ENCODE measurements around the gene KCNN1.
"Not testable (repeated sequence)": the region's sequence is repeated elsewhere in the genome, so short reads cannot be mapped to it uniquely, and the experiment has no call there.

The KCNN1 gene

DNA sequence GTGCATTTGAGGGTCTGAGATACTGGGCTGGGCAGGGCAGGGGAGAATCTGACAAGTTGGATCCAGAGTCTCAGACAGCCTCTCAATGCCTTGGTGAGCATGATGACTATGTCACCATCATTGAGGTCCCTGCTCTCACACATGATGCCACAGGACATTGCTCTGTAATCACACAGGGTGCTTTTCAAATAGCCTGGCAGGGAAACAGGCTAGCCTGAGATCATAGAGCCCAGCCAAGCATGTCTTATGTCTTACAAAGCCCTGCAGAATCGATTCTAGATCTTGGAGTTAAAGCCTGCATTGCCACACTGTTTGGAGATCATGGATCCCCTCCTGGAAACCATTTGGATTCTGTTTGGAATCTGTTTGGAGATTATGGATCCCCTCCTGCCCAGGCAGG, 5.3 kb downstream of the KCNN1 start:
- ATAC-seq (replicated peaks) (peak in 1 of 2 donors; percentile 35), DNase-seq (no peak)
- H3K9me3 Mint-ChIP-seq: no peaks in the 10 kb centered on the region
- H3K4me3 Mint-ChIP-seq: no peak overlapping the region
- peaks cover 6 to 19% of the 10 kb centered on the region in 2 donors for H3K27me3 Mint-ChIP-seq
- H3K4me1 Mint-ChIP-seq: peaks cover 2 to 9% of the 10 kb centered on the region in 2 donors
- no peaks in the 10 kb centered on the region for H3K36me3 Mint-ChIP-seq
- no peak overlapping the region for H3K27ac Mint-ChIP-seq

DNA sequence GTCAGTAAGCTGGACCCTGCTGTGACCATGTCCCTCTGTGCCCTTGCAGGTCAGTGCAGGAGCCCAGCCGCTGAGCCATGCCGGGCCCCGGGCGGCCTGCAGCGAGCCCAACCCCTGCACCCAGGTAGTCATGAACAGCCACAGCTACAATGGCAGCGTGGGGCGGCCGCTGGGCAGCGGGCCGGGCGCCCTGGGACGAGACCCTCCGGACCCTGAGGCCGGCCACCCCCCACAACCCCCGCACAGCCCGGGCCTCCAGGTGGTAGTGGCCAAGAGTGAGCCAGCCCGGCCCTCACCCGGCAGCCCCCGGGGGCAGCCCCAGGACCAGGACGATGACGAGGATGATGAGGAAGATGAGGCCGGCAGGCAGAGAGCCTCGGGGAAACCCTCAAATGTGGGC, 6.9 kb downstream of the KCNN1 start:
- H3K27me3 Mint-ChIP-seq: peaks cover 0 to 7% of the 10 kb centered on the region in 2 donors
- no peak overlapping the region for H3K27ac Mint-ChIP-seq
- H3K9me3 Mint-ChIP-seq: no peaks in the 10 kb centered on the region
- no peak overlapping the region for H3K4me3 Mint-ChIP-seq
- ATAC-seq (replicated peaks): no peak
- no peaks in the 10 kb centered on the region for H3K36me3 Mint-ChIP-seq
- H3K4me1 Mint-ChIP-seq: peaks cover 0 to 5% of the 10 kb centered on the region in 2 donors
- no peak for DNase-seq

DNA sequence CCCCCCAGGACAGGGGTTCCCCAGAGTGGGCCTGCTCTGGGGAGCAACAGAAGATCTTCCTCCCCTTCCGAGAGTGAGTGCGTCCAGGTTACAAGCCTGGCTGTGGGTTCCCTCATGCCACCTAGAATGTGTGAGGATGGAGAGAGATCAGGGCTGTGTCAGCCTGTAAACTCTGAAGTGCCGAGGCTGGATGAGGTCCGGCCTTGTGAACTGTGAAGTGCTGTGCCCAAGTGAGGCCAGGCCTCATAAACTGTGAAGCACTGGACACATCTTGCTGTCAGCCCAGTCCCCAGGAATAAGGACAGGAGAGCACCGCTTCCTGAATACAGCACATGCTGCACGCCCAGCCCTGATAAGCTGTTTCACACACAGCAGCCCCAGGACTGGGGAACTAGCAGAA, 7.6 kb downstream of the KCNN1 start:
- no peaks in the 10 kb centered on the region for H3K9me3 Mint-ChIP-seq
- H3K4me1 Mint-ChIP-seq: peaks cover 3 to 8% of the 10 kb centered on the region in 2 donors

DNA sequence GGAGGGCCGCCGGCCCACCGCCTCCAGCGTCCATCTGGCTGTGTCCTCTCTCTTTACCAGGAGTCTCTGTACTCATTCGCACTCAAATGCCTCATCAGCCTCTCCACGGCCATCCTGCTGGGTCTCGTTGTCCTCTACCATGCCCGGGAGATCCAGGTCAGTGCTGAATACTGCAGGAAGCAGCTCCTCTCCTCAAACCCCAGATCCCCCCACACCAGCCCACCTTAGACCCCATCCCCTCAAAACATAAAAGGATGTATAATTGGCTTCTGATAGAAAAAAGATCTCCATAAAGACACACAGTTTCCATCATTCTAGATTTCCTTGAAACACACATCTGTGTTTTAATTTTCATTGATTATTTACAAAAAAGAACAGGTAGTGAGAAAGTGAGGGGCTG, 8.1 kb downstream of the KCNN1 start:
- H3K36me3 Mint-ChIP-seq: no peaks in the 10 kb centered on the region
- peaks cover 5 to 13% of the 10 kb centered on the region in 2 donors for H3K4me1 Mint-ChIP-seq
- no peak overlapping the region for H3K4me3 Mint-ChIP-seq
- DNase-seq: no peak
- no peak for ATAC-seq (replicated peaks)
- H3K9me3 Mint-ChIP-seq: no peaks in the 10 kb centered on the region
- no peak overlapping the region for H3K27ac Mint-ChIP-seq
- peaks cover 0 to under 1% of the 10 kb centered on the region in 2 donors for H3K27me3 Mint-ChIP-seq

More for the DNA sequence above, 7.6 kb downstream of the KCNN1 start:
- H3K36me3 Mint-ChIP-seq: no peaks in the 10 kb centered on the region
- H3K27ac Mint-ChIP-seq: no peak overlapping the region
- ATAC-seq (replicated peaks) (no peak), DNase-seq (no peak)
- H3K4me3 Mint-ChIP-seq: no peak overlapping the region
- H3K27me3 Mint-ChIP-seq: peaks cover 0 to 5% of the 10 kb centered on the region in 2 donors

DNA sequence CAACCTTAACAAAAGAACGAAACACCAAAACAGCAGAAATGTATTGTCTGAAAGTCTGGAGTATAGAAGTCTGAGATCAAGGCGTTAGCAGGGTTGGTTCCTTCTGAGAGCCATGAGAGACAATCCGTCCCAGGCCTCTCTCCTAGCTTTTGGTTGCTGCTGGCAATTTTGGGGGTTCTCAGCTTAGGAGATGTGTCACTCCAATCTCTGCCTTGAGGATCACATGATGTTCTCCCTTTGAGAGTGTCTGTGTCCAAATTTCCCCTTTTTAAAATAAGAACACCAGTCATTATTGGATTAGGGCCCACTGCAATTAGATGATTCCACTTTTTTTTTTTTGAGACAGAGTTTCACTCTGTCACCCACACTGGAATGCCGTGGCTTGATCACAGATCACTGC, 10.1 kb downstream of the KCNN1 start:
- H3K27ac Mint-ChIP-seq: no peak overlapping the region
- no peaks in the 10 kb centered on the region for H3K36me3 Mint-ChIP-seq
- H3K4me1 Mint-ChIP-seq: peaks cover 11 to 28% of the 10 kb centered on the region in 2 donors
- no peaks in the 10 kb centered on the region for H3K27me3 Mint-ChIP-seq
- H3K4me3 Mint-ChIP-seq: no peak overlapping the region
- H3K9me3 Mint-ChIP-seq: no peaks in the 10 kb centered on the region
- peak in 1 of 2 donors; percentile 43 for ATAC-seq (replicated peaks)
- DNase-seq: no peak

DNA sequence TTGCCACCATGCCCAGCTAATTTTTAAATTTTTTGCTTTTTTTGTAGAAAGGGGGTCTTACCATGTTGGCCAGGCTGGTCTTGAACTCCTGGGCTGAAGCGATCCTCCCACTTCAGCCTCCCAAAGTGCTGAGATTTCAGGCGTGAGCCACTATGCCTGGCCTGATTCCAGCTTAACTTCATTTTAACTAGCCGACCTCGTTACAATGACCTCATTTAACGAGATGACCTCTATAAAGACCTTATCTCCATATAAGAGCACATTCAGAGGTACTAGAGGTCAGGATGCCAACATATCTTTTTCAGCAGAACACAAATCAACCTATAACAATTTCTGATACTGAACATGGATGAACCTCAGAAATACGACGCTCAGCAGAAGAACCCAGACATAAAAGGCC, 10.6 kb downstream of the KCNN1 start:
- H3K4me1 Mint-ChIP-seq: peaks cover 12 to 28% of the 10 kb centered on the region in 2 donors
- no peak overlapping the region for H3K27ac Mint-ChIP-seq
- DNase-seq (no peak), ATAC-seq (replicated peaks) (no peak)
- H3K9me3 Mint-ChIP-seq: no peaks in the 10 kb centered on the region
- no peak overlapping the region for H3K4me3 Mint-ChIP-seq
- no peaks in the 10 kb centered on the region for H3K27me3 Mint-ChIP-seq
- H3K36me3 Mint-ChIP-seq: no peaks in the 10 kb centered on the region

DNA sequence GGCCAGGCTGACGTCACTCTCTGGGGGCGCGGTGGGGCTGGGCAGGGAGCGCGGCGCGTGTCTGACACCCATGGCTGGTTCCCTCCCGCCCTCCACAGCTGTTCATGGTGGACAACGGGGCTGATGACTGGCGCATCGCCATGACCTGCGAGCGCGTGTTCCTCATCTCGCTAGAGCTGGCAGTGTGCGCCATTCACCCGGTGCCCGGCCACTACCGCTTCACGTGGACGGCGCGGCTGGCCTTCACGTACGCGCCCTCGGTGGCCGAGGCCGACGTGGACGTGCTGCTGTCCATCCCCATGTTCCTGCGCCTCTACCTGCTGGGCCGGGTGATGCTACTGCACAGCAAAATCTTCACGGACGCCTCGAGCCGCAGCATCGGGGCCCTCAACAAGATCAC, 14.7 kb downstream of the KCNN1 start:
- ATAC-seq (replicated peaks) (no peak), DNase-seq (no peak)
- Mint-ChIP-seq H3K9me3 (no peaks in the 10 kb centered on the region), H3K4me1 (peaks cover 16 to 34% of the 10 kb centered on the region in 2 donors), H3K4me3 (no peak overlapping the region), H3K27ac (peak overlapping the region; percentile 25), H3K36me3 (peaks cover 0 to 4% of the 10 kb centered on the region in 2 donors), H3K27me3 (peaks cover 4 to 7% of the 10 kb centered on the region in 2 donors)

DNA sequence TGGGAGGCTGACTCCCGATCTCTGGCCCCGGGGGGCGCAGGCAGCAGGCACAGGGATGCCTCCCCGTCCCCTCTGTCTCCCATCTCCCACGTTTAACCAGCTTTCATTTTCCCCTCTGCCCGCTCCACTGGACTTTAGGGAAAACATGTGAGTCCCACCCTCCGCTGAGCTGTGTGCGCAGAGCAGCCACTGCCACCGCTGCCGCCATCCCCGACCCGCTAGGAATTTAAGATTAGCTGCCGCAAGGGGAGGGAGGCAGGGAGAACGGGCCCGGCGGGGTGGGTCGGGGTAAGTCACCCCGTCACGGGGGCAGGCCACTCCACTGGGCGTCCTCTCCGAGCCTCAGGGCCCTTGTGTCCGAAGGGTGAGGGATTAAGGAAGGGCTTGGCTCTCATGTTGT, 15.5 kb downstream of the KCNN1 start:
- H3K36me3 Mint-ChIP-seq: peaks cover 0 to 4% of the 10 kb centered on the region in 2 donors
- H3K27ac Mint-ChIP-seq: no peak overlapping the region
- peaks cover 4 to 7% of the 10 kb centered on the region in 2 donors for H3K27me3 Mint-ChIP-seq
- H3K4me3 Mint-ChIP-seq: no peak overlapping the region
- H3K4me1 Mint-ChIP-seq: peaks cover 16 to 28% of the 10 kb centered on the region in 2 donors
- no peak for DNase-seq
- no peak for ATAC-seq (replicated peaks)
- H3K9me3 Mint-ChIP-seq: no peaks in the 10 kb centered on the region

DNA sequence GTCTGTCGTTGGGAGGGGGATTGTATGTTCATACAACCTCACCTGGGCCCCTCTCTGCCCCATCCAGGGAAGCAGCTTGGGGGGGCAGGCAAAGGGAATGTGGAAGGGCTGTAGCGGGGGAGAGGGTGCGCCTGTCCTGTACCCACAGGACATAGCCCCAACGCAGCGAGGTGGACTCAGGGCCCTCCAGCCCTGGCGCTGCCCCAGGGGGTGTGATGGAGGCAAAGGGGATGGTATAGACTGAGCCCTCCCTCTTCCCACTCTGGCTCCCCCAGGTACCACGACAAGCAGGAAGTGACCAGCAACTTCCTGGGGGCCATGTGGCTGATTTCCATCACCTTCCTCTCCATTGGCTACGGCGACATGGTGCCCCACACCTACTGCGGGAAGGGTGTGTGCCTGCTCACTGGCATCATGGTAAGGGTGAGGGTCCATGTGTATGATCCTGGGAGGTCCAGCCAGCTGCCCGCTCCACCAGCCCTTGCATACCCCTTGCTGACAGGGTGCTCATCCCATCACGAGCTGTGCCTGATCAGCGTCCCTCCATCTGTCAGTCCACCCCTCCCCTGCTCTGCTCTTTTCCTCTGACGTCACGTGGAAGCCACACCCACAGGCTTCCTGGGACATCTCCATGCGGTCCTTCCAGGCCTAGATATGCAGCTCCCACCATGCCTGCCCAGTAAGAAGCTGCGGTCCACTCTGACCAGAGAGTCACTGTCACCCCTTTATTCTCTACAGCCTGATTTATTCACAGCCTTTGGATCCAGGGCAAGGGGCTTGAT, 18.3 kb downstream of the KCNN1 start:
- ATAC-seq (replicated peaks): no peak
- Mint-ChIP-seq H3K27ac (no peak overlapping the region), H3K4me1 (peaks cover 10 to 19% of the 10 kb centered on the region in 2 donors), H3K27me3 (peaks cover 4 to 7% of the 10 kb centered on the region in 2 donors), H3K4me3 (no peak overlapping the region), H3K36me3 (peaks cover 0 to 4% of the 10 kb centered on the region in 2 donors), H3K9me3 (no peaks in the 10 kb centered on the region)
- no peak for DNase-seq

DNA sequence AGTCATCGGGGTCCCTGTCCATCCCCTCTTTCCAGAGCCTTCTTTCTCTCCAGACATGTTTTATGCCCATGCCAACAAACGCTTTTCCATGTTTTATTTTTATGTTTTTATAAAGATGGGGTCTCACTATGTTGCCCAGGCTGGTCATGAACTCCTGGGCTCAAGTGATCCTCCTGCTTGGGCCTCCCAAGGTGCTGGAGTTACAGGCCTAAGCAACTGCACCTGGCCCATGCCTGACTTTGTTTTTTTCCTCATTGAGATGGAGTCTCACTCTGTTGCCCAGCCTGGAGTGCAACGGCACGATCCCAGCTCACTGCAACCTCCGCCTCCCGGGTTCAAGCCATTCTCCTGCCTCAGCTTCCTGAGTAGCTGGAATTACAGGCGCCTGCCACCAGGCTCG, 19.7 kb downstream of the KCNN1 start:
- H3K27ac Mint-ChIP-seq; H3K4me3 Mint-ChIP-seq; H3K9me3 Mint-ChIP-seq; DNase-seq; H3K36me3 Mint-ChIP-seq; H3K27me3 Mint-ChIP-seq; H3K4me1 Mint-ChIP-seq; ATAC-seq (replicated peaks): not testable (repeated sequence)

DNA sequence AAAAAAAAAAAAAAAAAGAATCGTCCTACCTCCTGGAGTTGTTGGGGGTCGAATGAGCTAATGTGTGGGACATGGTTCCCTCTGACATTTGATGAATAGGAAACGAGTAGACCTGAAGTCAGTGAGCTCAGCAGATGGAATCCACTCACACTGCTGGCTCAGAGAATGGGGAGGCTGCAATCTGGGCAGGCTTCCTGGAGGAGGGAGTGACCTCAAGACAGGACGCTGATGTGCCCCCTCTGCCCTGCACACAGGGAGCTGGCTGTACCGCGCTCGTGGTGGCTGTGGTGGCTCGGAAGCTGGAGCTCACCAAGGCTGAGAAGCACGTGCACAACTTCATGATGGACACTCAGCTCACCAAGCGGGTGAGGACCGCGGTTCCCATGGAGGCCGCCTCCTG, 21.3 kb downstream of the KCNN1 start:
- no peak for ATAC-seq (replicated peaks)
- Mint-ChIP-seq H3K36me3 (peaks cover 0 to 4% of the 10 kb centered on the region in 2 donors), H3K4me3 (no peak overlapping the region), H3K4me1 (peaks cover 4 to 6% of the 10 kb centered on the region in 2 donors), H3K27ac (no peak overlapping the region), H3K9me3 (no peaks in the 10 kb centered on the region), H3K27me3 (peaks cover 4 to 7% of the 10 kb centered on the region in 2 donors)
- no peak for DNase-seq

DNA sequence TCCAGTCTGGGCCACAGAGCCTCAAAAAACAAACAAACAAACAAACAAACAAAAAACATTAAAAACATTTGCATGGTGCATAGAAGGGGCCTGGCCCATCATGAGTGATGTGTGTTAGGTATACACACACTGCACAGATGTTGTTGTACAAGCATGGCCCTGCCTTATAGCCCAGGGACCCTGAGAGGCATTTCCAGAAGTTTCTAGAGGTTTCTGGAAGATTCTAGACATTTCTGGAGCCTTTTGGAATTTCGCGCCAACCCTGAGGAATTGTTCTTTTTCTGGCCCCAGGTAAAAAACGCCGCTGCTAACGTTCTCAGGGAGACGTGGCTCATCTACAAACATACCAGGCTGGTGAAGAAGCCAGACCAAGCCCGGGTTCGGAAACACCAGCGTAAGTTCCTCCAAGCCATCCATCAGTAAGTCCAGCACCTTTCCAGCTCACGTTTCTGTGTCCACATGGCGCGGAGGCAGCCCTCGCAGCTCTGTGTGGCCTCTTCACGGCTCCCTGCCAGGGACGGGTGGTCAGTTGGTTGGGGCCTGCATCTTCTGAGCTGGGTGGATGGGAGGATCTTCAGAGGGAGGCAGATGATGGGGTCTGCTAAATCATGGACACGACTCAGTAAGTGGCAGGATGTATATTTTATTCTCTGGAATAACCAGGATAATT, 22.7 kb downstream of the KCNN1 start:
- H3K4me1 Mint-ChIP-seq: peaks cover 4 to 6% of the 10 kb centered on the region in 2 donors
- no peak overlapping the region for H3K4me3 Mint-ChIP-seq
- H3K9me3 Mint-ChIP-seq: no peaks in the 10 kb centered on the region
- no peak overlapping the region for H3K27ac Mint-ChIP-seq
- DNase-seq (no peak), ATAC-seq (replicated peaks) (no peak)
- peaks cover 0 to 4% of the 10 kb centered on the region in 2 donors for H3K36me3 Mint-ChIP-seq
- H3K27me3 Mint-ChIP-seq: peaks cover 4 to 7% of the 10 kb centered on the region in 2 donors

DNA sequence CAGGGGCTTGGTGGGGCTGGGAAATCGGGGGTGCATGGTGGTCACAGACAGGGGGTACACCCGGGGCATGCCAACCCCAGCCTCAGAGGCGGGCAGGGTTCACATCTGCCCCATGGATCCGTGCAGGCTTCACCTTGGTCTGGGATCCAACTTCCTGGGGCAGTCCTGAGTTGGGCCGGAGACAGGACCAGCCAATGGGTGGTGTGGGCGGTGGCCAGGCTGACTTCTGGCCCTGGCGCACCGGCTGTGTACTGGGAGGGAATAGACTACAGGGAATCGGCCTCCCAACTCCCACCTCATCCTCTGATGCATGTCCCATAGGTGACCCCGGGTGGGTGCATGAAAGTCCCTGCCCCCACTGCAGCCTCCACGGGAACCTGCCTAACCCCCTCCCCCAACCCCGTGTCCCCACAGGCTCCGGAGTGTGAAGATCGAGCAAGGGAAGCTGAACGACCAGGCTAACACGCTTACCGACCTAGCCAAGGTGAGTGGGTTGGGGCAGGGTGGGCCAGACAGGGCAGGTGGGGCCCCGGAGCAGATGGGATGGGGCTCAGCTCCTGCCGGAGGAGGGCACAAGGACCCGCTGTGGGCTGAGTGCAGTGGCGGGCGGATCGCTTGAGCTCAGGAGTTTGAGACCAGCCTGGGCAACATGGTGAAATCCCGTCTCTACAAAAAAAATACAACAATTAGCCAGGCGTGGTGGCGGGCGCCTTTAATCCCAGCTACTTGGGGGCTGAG, 26.3 kb downstream of the KCNN1 start:
- H3K27ac Mint-ChIP-seq: no peak overlapping the region
- no peaks in the 10 kb centered on the region for H3K27me3 Mint-ChIP-seq
- ATAC-seq (replicated peaks) (no peak), DNase-seq (no peak)
- H3K4me1 Mint-ChIP-seq: peaks cover 6 to 15% of the 10 kb centered on the region in 2 donors
- H3K36me3 Mint-ChIP-seq: no peaks in the 10 kb centered on the region
- no peak overlapping the region for H3K4me3 Mint-ChIP-seq
- H3K9me3 Mint-ChIP-seq: no peaks in the 10 kb centered on the region

DNA sequence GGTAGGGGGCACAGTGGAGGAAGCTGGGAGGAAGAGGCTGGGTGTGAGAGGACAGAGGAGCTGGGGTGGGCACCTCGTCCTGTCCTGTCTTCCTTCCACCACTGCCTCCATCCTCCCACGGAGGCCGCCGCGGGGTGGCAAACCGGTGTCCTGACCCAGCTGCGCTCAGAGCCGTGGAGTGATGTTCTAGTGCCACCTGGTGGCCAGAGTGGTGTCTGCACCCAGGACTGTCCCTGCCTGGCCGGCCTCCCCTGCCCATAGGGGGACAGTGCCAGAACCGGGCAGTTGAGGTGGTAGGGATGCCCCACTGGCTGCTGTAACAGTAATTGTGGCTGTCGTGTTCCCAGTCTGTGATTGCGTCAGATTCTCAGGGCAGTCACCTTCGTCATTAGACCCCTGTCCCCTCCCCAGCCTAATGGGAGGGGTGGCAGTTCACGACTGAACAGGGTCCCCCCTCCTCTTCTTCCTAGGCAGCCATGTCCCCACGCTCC, 30.0 kb downstream of the KCNN1 start:
- H3K27ac Mint-ChIP-seq: no peak overlapping the region
- DNase-seq (peak; percentile 83), ATAC-seq (replicated peaks) (peak; percentile 57 to 58)
- H3K36me3 Mint-ChIP-seq: peaks cover 0 to 4% of the 10 kb centered on the region in 2 donors
- peaks cover 16 to 40% of the 10 kb centered on the region in 2 donors for H3K4me1 Mint-ChIP-seq
- H3K9me3 Mint-ChIP-seq: no peaks in the 10 kb centered on the region
- no peaks in the 10 kb centered on the region for H3K27me3 Mint-ChIP-seq
- H3K4me3 Mint-ChIP-seq: peak overlapping the region in 1 of 2 donors; percentile 33

Measured in stimulated activated naive B cell treated with anti-CD40 and anti-IgM and Interleukin-4, amounts not matched to agents 10 μg/mL and 1 μg/mL and 100 μg/mL, for 72 hours (primary cell).